ENCODE results near the gene PTPN22.

PTPN22 gene

GRCh38 chr1:113874012-113874879 lies 2.7 kb upstream of the PTPN22 start:
- H3K4me3 ChIP-seq (ENCODE audit: low read depth, low read length) = no peak overlapping the region
- no peak for DNase-seq (ENCODE audit: low read depth)
- peak; percentile 71 for TF ChIP-seq CTCF (IDR thresholded peaks at IDR 0.05; ENCODE audit: low read depth, low read length, missing control alignments)

GRCh38 chr1:113872219-113872935 lies 865 bp upstream of the PTPN22 start:
- no peak for DNase-seq (ENCODE audit: low read depth)
- H3K4me3 ChIP-seq (ENCODE audit: low read depth, low read length) = no peak overlapping the region; the same call in 1 of the 2 replicates
- TF ChIP-seq CTCF (IDR thresholded peaks at IDR 0.05; ENCODE audit: low read depth, low read length, missing control alignments) = no peak

GRCh38 chr1:113870778-113871177 lies 734 bp downstream of the PTPN22 start:
- no peak for DNase-seq (ENCODE audit: low read depth)
- H3K4me3 ChIP-seq (ENCODE audit: low read depth, low read length) = peak overlapping the region; percentile 77
- TF ChIP-seq CTCF (IDR thresholded peaks at IDR 0.05; ENCODE audit: low read depth, low read length, missing control alignments) = no peak

GRCh38 chr1:113868387-113869083 lies 3.0 kb downstream of the PTPN22 start:
- H3K4me3 ChIP-seq (ENCODE audit: low read depth, low read length) = no peak overlapping the region
- no peak for DNase-seq (ENCODE audit: low read depth)
- no peak for TF ChIP-seq CTCF (IDR thresholded peaks at IDR 0.05; ENCODE audit: low read depth, low read length, missing control alignments)

GRCh38 chr1:113861641-113862040 lies 9.9 kb downstream of the PTPN22 start:
- DNase-seq (ENCODE audit: low read depth) = no peak
- no peak overlapping the region for H3K4me3 ChIP-seq (ENCODE audit: low read depth, low read length)
- TF ChIP-seq CTCF (IDR thresholded peaks at IDR 0.05; ENCODE audit: low read depth, low read length, missing control alignments) = no peak

GRCh38 chr1:113860891-113861290 lies 10.6 kb downstream of the PTPN22 start:
- DNase-seq (ENCODE audit: low read depth) = no peak
- no peak overlapping the region for H3K4me3 ChIP-seq (ENCODE audit: low read depth, low read length)

More at GRCh38 chr1:113860891-113861290, 10.6 kb downstream of the PTPN22 start:
- no peak for TF ChIP-seq CTCF (IDR thresholded peaks at IDR 0.05; ENCODE audit: low read depth, low read length, missing control alignments)

All from GM12864 (cell line).